ENCODE results near the gene PDE3A.

GRCh38 chr12:20653871-20654270 lies 285.5 kb downstream of the PDE3A start:
- TF ChIP-seq, protein P1, sequence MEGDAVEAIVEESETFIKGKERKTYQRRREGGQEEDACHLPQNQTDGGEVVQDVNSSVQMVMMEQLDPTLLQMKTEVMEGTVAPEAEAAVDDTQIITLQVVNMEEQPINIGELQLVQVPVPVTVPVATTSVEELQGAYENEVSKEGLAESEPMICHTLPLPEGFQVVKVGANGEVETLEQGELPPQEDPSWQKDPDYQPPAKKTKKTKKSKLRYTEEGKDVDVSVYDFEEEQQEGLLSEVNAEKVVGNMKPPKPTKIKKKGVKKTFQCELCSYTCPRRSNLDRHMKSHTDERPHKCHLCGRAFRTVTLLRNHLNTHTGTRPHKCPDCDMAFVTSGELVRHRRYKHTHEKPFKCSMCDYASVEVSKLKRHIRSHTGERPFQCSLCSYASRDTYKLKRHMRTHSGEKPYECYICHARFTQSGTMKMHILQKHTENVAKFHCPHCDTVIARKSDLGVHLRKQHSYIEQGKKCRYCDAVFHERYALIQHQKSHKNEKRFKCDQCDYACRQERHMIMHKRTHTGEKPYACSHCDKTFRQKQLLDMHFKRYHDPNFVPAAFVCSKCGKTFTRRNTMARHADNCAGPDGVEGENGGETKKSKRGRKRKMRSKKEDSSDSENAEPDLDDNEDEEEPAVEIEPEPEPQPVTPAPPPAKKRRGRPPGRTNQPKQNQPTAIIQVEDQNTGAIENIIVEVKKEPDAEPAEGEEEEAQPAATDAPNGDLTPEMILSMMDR (IDR thresholded peaks at IDR 0.05): no peak
- TF ChIP-seq POLR2A (IDR thresholded peaks at IDR 0.05): no peak

Data from breast epithelium (tissue), 3 donors.